IMR-90 (cell line): ENCODE data around the gene ARMH4. TPM values are rescaled to one million over a fixed set of nuclear protein-coding genes. Genes with fewer than 3 reads are reported as not detected.

Experiments used
- ATAC-seq: fragments of 200-7000 bp; cut with Tn5 transposase; 2 replicates; pipeline ENCODE4 v1.9.1; 2020; ENCODE audit warnings: low read depth, mild to moderate bottlenecking, moderate library complexity
- BruUV-seq: library from RNA; stranded (reverse); fragments of 400-500 nt; replicated peaks from 2 replicates; lab custom pipeline; 2021; lab: Mats Ljungman, UMichigan
- CTCF ChIA-PET: fragments of 300-600 bp; formaldehyde crosslinking; extraction: SDS; loops from one replicate; lab custom pipeline; 2021; ENCODE audit warnings: antibody characterized with exemption; lab: Yijun Ruan, JAX
- POLR2A ChIA-PET: fragments of 300-600 bp; sonication (Branson Sonifier 250); formaldehyde crosslinking; loops from one replicate; lab custom pipeline; 2022; ENCODE audit warnings: antibody characterized with exemption; ENCODE audit not compliant: unreplicated experiment; lab: Charles Lee
- DNase-seq: peaks from one replicate; pipeline ENCODE4 v3.0.0; 2013
- H2AFZ ChIP-seq: replicated peaks from 2 replicates; pipeline ENCODE3; 2013; ENCODE audit warnings: low read length, mild to moderate bottlenecking; ENCODE audit not compliant: poor library complexity
- H2AK5ac ChIP-seq: 2 replicates; pipeline ENCODE4 v1.6.1; 2013; ENCODE audit warnings: low read depth, low read length, inconsistent platforms
- H2AK9ac ChIP-seq: replicated peaks from 2 replicates; pipeline ENCODE3; 2013; ENCODE audit warnings: mild to moderate bottlenecking, low read depth, low read length, moderate library complexity; ENCODE audit not compliant: poor library complexity
- H2BK120ac ChIP-seq: 2 replicates; pipeline ENCODE4 v1.6.1; 2013; ENCODE audit warnings: low read depth, low read length, inconsistent platforms
- H2BK15ac ChIP-seq: 3 replicates; pipeline ENCODE4 v1.6.1; 2013; ENCODE audit warnings: low read depth, low read length, inconsistent platforms
- H2BK20ac ChIP-seq: 2 replicates; pipeline ENCODE4 v1.6.1; 2013; ENCODE audit warnings: low read depth, mild to moderate bottlenecking, inconsistent platforms, low read length, moderate library complexity
- H2BK5ac ChIP-seq: 2 replicates; pipeline ENCODE4 v1.6.1; 2013; ENCODE audit warnings: mild to moderate bottlenecking, low read depth, low read length, inconsistent platforms; ENCODE audit not compliant: poor library complexity, severe bottlenecking
- H3K14ac ChIP-seq: replicated peaks from 2 replicates; pipeline ENCODE4 v1.6.1; 2013; ENCODE audit warnings: low read depth, low read length, inconsistent platforms
- H3K18ac ChIP-seq: 2 replicates; pipeline ENCODE4 v1.6.1; 2013; ENCODE audit warnings: low read depth, low read length, control low read depth
- H3K23ac ChIP-seq: 2 replicates; pipeline ENCODE4 v1.6.1; 2013; ENCODE audit warnings: low read depth, low read length, inconsistent platforms
- H3K27ac ChIP-seq: 2 replicates; pipeline ENCODE4 v1.5.1; 2013; ENCODE audit warnings: mild to moderate bottlenecking, control low read depth, low read length; ENCODE audit not compliant: insufficient read depth
- H3K27me3 ChIP-seq: 2 replicates; pipeline ENCODE4 v1.6.1; 2013; ENCODE audit warnings: low read length; ENCODE audit not compliant: control insufficient read depth, insufficient read depth
- H3K36me3 ChIP-seq: 2 replicates; pipeline ENCODE4 v1.6.1; 2013; ENCODE audit warnings: low read length, mixed read lengths; ENCODE audit not compliant: control insufficient read depth, insufficient read depth
- H3K4ac ChIP-seq: 2 replicates; pipeline ENCODE4 v1.6.1; 2013; ENCODE audit warnings: low read depth, low read length, inconsistent platforms
- H3K4me1 ChIP-seq: 2 replicates; pipeline ENCODE4 v1.6.1; 2013; ENCODE audit warnings: low read length, mixed read lengths; ENCODE audit not compliant: control insufficient read depth, insufficient read depth
- H3K4me2 ChIP-seq: 2 replicates; pipeline ENCODE4 v1.6.1; 2013; ENCODE audit warnings: low read depth, mild to moderate bottlenecking, control low read depth, low read length, moderate library complexity
- H3K4me3 ChIP-seq: 2 replicates; pipeline ENCODE4 v1.5.1; 2013; ENCODE audit warnings: low read depth, mild to moderate bottlenecking, control low read depth, low read length, moderate library complexity; ENCODE audit not compliant: insufficient read depth
- H3K56ac ChIP-seq: 2 replicates; pipeline ENCODE4 v1.6.1; 2013; ENCODE audit warnings: low read length, inconsistent platforms; ENCODE audit not compliant: insufficient read depth; ENCODE audit errors: extremely low read depth
- H3K79me1 ChIP-seq, 2 experiments: 2 replicates each; pipeline ENCODE4 v1.6.1; 2013; ENCODE audit warnings: low read length in 2 of 2, inconsistent platforms in 1 of 2, low read depth in 1 of 2
- H3K9ac ChIP-seq: 2 replicates; pipeline ENCODE4 v1.6.1; 2013; ENCODE audit warnings: low read depth, low read length, control low read depth
- H3K9me1 ChIP-seq: 2 replicates; pipeline ENCODE4 v1.6.1; 2013; ENCODE audit warnings: low read length, inconsistent platforms; ENCODE audit not compliant: insufficient read depth
- H3K9me3 ChIP-seq: 2 replicates; pipeline ENCODE4 v1.6.1; 2013; ENCODE audit warnings: low read length; ENCODE audit not compliant: control insufficient read depth, insufficient read depth
- H4K20me1 ChIP-seq: 2 replicates; pipeline ENCODE4 v1.6.1; 2013; ENCODE audit warnings: low read length, inconsistent platforms; ENCODE audit not compliant: insufficient read depth
- H4K5ac ChIP-seq: 2 replicates; pipeline ENCODE4 v1.6.1; 2013; ENCODE audit warnings: mild to moderate bottlenecking, low read depth, low read length, control low read depth
- H4K8ac ChIP-seq, 2 experiments: 2 replicates each; pipeline ENCODE4 v1.6.1; 2013; ENCODE audit warnings: low read depth in 2 of 2, low read length in 2 of 2, control low read depth in 1 of 2, inconsistent platforms in 1 of 2
- H4K91ac ChIP-seq: 2 replicates; pipeline ENCODE4 v1.6.1; 2013; ENCODE audit warnings: low read depth, low read length, inconsistent platforms; ENCODE audit not compliant: insufficient read depth
- BHLHE40 ChIP-seq: fragments of 150-350 bp; IDR thresholded peaks from 2 replicates; pipeline ENCODE4 v1.6.1; 2016; ENCODE audit warnings: mild to moderate bottlenecking, low read depth, low read length
- CEBPB ChIP-seq: IDR thresholded peaks from 2 replicates; pipeline ENCODE4 v1.6.1; 2012; ENCODE audit warnings: low read depth, low read length, improper control_type of control experiment
- CTCF ChIP-seq: conservative IDR thresholded peaks from 2 replicates; pipeline ENCODE4 v1.5.1; 2012; ENCODE audit warnings: mild to moderate bottlenecking, low read depth, low read length, improper control_type of control experiment
- FOS ChIP-seq: fragments of 150-350 bp; IDR thresholded peaks from 2 replicates; pipeline ENCODE4 v1.6.1; 2016; ENCODE audit warnings: low read depth, low read length
- MXI1 ChIP-seq: IDR thresholded peaks from 2 replicates; pipeline ENCODE4 v1.6.1; 2012; ENCODE audit warnings: low read depth, mild to moderate bottlenecking, low read length, moderate library complexity, borderline replicate concordance
- NFE2L2 ChIP-seq: fragments of 150-350 bp; IDR thresholded peaks from 2 replicates; pipeline ENCODE4 v1.6.1; 2016; ENCODE audit warnings: low read depth, mild to moderate bottlenecking, low read length
- RAD21 ChIP-seq: IDR thresholded peaks from 2 replicates; pipeline ENCODE4 v1.6.1; 2012; ENCODE audit warnings: low read length, improper control_type of control experiment
- RCOR1 ChIP-seq: IDR thresholded peaks from 2 replicates; pipeline ENCODE4 v1.6.1; 2012; ENCODE audit warnings: mild to moderate bottlenecking, low read length, improper control_type of control experiment; ENCODE audit not compliant: insufficient replicate concordance
- SMC3 ChIP-seq: fragments of 150-350 bp; IDR thresholded peaks from 2 replicates; pipeline ENCODE4 v1.6.1; 2016; ENCODE audit warnings: low read depth, mild to moderate bottlenecking, antibody characterized with exemption, low read length, moderate library complexity
- WGBS, 2 experiments: methylation state at CpG; one replicate each; pipeline versions ENCODE4 v1.1.5 to v1.1.7; 2013; ENCODE audit warnings: missing lambda C conversion rate in 2 of 2; ENCODE audit not compliant: insufficient read length in 1 of 2; ENCODE audit errors: extremely low coverage in 2 of 2; 5-methylcytosine and 5-hydroxymethylcytosine counted together
- dilution Hi-C: fragments of 300-500 bp; cut with HindIII; formaldehyde crosslinking; loops from one replicate; pipeline ENCODE4 v1.14.3; 2018; ENCODE audit warnings: low sequenced_read_pairs; ENCODE audit not compliant: unreplicated experiment
- in situ Hi-C: fragments of 300-500 bp; cut with MboI; formaldehyde crosslinking; loops from 3 replicates; pipeline ENCODE4 v1.14.3; 2019; ENCODE audit warnings: low sequenced_read_pairs, inconsistent platforms, mixed read lengths
- intact Hi-C: fragments of 100-400 bp; cut with micrococcal nuclease; formaldehyde crosslinking; loops from 2 replicates; pipeline ENCODE4 v1.10.0; 2022
- polyA plus RNA-seq, 3 experiments: library from polyadenylated mRNA; depleted of rRNA; stranded (reverse); fragments of >200 nt; gene quantifications; 2 replicates each; pipeline ENCODE4 v1.2.3, GENCODE V29; 2012; ENCODE audit warnings: low replicate concordance in 1 of 3
- total RNA-seq: library from RNA; depleted of rRNA; stranded (reverse); fragments of >200 nt; gene quantifications from 2 replicates; pipeline ENCODE4 v1.2.3, GENCODE V29; 2012
- TF ChIP-seq, protein P1 (sequence below): fragments of 150-350 bp; IDR thresholded peaks from 2 replicates; pipeline ENCODE4 v1.6.1; 2017; ENCODE audit warnings: mild to moderate bottlenecking, antibody characterized with exemption, low read length, low read depth

The ARMH4 gene
- total and polyA plus RNA-seq, 2 of the 4 experiments (the other 2 are of a cell fraction): 4.6 to 5.6 TPM

DNA sequence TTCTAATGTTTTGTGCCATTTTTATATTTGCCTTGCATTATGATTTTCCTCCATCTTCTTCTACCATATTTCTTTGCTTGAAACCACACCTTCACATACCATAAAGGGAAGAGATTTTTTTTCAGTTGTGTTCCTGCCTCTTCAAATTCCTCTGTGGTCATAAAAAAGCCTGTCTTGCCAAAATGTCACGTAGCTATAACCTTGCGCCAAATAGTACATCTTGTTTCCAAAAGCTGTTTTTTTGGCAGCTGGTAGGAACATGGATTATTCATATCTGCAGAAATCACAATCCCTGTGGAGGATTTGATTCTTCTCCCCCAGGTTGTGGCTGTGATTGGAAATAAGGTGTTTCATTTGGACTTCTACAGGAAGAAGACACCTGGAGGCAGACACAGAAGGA is 152.5 kb downstream of the ARMH4 start:
- Histone ChIP-seq H3K27ac (no peak overlapping the region), H3K4me3 (no peak overlapping the region), H4K8ac (no peak overlapping the region), H3K56ac (no peak overlapping the region), H3K27me3 (no peaks in the 10 kb centered on the region), H3K23ac (no peak overlapping the region), H3K4ac (no peak overlapping the region), H2BK20ac (no peak overlapping the region), H3K14ac (no peak overlapping the region), H2AK5ac (no peak overlapping the region), H4K5ac (no peak overlapping the region), H3K79me1 (no peaks in the 10 kb centered on the region), H3K9me3 (no peaks in the 10 kb centered on the region), H3K18ac (no peak overlapping the region), H3K36me3 (no peaks in the 10 kb centered on the region), H2BK5ac (no peak overlapping the region), H3K4me2 (no peak overlapping the region), H3K9me1 (no peaks in the 10 kb centered on the region), H2AK9ac (no peak overlapping the region), H4K20me1 (no peaks in the 10 kb centered on the region), H2BK120ac (no peak overlapping the region), H3K4me1 (no peaks in the 10 kb centered on the region), H3K9ac (no peak overlapping the region), H4K91ac (no peak overlapping the region), H2BK15ac (no peak overlapping the region), H2AFZ (no peak overlapping the region)
- DNase-seq (no peak), ATAC-seq (no peak)
- ChIA-PET POLR2A (no interaction called here), CTCF (no interaction called here)
- no CpG with 5 or more reads among the region's 2 CpGs for WGBS, 2 experiments
- dilution Hi-C loops (no loop called here), in situ Hi-C loops (no loop called here), intact Hi-C loops (no loop called here)
- TF ChIP-seq RAD21: no peak
- no peak for TF ChIP-seq RCOR1
- TF ChIP-seq NFE2L2: no peak
- TF ChIP-seq FOS: no peak
- TF ChIP-seq CEBPB: no peak
- TF ChIP-seq MXI1: no peak
- TF ChIP-seq, protein P1, sequence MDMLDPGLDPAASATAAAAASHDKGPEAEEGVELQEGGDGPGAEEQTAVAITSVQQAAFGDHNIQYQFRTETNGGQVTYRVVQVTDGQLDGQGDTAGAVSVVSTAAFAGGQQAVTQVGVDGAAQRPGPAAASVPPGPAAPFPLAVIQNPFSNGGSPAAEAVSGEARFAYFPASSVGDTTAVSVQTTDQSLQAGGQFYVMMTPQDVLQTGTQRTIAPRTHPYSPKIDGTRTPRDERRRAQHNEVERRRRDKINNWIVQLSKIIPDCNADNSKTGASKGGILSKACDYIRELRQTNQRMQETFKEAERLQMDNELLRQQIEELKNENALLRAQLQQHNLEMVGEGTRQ: no peak
- TF ChIP-seq CTCF: no peak
- TF ChIP-seq BHLHE40: no peak
- TF ChIP-seq SMC3: no peak
- no TSS peak for BruUV-seq
